GM18858 (cell line): Measurements from ENCODE around the gene KLRF1.
A peak's percentile ranks its signal among the peaks of the same experiment; 100 is the strongest.

Experiments used
- ATAC-seq: cut with Tn5 transposase; IDR thresholded peaks from one replicate; pipeline ENCODE4 v1.9.1; 2021; ENCODE audit not compliant: unreplicated experiment

KLRF1 gene, protein sequence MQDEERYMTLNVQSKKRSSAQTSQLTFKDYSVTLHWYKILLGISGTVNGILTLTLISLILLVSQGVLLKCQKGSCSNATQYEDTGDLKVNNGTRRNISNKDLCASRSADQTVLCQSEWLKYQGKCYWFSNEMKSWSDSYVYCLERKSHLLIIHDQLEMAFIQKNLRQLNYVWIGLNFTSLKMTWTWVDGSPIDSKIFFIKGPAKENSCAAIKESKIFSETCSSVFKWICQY

DNA sequence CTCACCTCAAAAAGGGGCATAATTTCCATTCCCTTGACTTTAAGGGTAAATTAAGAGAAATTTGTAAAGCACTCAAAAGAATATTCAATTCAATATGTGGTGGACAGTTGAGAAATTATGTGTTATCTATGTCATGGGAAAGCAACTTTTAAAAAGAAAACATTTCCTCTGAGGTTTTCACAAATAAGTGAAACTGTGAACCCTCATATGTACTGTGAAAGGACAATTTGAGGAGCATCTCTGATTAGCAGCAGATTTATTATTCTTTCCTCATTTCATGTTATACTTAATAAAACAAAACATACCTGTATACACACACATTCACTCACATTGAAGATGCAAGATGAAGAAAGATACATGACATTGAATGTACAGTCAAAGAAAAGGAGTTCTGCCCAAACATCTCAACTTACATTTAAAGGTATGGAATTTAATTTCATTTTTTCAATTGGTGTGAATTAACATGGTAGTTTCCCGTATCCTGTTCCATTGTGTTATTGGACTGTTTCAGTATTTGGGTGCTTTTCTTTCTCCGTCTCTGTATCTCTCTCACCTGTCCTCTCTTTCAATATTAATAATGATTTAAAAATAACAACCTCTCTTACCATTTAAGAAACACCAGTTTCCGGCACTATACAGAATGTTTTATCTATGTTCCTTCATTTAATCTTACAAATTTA lies at the start of gene KLRF1:
Gene KLRF1 (plus strand): TSS at position 273 of the 680 bp plus-strand sequence. CDS start 64 bp downstream, at position 337.
- no peak for ATAC-seq

DNA sequence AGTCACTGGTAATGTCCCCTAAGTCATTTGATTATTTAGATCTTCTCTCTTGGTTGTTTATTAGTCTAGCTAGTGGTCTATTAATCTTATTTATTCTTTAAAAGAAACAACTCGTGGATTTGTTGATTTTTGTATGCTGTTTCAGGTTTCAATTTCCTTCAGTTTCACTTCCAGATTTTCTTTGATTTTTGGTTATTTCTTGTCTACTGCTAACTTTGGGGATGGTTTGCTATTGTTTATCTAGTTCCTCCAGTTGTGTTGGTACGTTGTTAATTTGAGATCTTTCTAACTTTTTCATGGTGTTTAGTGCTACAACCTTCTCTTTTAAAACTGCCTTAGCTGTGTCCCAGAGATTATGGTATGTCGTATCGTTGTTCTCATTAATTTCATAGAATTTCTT lies 48.1 kb upstream of the KLRF1 start:
- ATAC-seq, result no peak

DNA sequence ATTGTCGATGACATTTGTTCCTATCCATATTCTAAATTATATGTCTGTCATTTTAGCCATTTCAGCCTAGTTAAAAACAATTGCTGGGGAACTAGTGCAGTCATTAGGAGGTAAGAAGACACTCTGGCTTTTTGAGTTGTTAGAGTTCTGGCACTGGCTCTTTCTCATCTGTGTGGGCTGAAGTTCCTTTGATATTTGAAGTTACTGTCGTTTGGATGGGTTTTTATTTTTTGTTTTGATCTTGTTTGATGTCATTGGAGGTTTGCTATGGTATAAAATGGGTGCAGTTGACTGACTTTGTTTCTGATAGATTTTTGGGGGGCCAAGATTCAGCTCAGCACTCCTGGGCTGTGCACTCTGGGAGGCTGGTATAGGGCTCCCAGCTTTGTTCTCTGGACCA lies 45.9 kb upstream of the KLRF1 start:
- no peak for ATAC-seq

DNA sequence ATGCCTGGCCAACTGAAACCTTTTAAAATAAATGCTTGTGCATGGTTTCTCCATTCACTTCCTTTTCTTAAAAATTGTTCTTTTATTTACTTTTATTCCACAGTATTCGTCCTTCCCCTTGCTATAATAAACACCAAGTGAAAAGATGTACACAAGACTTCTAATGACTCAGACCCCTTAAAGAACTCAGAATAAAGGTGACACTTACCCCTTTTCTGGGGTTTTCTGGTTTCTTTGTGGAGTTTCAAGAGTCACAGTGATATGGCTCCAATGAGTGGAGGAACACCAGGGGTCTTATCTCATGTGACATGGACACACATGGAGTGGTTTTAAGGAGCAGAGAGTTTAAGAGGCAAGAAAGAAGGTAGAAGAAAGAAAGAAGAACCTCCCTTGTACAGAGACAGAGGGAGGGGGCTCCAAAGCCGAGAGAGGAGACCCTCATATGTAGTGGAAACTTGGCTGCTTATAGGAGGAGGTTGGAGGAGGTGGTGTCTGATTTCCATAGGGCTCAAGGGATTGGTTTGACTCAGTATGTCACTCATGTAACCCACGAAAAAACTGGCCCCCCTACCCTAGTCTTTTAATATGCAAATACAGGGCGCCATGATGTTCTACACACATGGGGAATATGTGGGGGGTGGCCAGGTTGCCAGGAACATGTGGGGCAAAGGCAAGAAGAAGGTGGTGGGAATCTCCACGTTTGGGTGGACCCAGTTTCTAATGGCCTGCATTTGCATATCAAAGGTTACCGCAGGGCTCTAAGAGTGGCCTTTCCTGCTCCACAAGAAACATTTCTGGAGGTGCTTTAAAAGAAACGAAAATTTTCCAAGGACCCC lies 44.5 kb upstream of the KLRF1 start:
- no peak for ATAC-seq

DNA sequence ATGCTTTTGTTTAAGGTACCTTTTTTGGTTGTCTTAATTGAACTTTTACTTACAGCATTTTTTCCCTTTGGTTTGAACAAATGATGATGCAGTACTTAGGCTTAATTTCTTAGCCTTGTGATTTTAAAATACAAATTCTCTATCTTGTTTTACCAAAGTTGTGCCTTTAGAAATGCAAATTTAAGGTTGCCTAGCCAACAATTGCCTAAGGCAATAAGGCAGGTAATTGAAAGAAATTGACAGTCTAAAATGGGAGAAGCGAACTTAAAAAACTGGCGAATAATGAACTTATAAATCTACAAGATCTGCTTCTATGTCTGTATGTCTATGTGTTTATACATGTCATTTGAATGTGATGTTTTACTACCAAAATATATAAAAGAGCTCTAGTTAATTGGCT lies 43.0 kb upstream of the KLRF1 start:
- ATAC-seq, result no peak

DNA sequence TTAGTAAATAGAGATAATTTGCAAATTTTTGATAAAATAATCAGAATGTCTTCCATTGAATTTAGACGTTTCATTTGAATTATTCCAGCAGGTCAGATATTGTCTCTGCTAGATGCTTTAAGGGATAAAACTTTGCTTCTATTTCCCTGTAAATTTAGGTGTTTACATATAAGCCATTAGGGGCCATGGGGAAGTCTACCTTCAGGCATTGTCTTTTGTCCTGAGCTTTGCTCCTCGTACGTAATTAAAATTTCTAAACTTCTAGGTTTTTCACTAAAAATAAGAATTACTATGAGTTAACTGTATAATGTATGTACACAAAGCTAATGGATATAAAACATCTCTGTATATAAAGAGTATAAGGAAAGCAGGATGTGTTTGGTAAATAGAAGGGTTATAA lies 42.5 kb upstream of the KLRF1 start:
- ATAC-seq, result no peak

DNA sequence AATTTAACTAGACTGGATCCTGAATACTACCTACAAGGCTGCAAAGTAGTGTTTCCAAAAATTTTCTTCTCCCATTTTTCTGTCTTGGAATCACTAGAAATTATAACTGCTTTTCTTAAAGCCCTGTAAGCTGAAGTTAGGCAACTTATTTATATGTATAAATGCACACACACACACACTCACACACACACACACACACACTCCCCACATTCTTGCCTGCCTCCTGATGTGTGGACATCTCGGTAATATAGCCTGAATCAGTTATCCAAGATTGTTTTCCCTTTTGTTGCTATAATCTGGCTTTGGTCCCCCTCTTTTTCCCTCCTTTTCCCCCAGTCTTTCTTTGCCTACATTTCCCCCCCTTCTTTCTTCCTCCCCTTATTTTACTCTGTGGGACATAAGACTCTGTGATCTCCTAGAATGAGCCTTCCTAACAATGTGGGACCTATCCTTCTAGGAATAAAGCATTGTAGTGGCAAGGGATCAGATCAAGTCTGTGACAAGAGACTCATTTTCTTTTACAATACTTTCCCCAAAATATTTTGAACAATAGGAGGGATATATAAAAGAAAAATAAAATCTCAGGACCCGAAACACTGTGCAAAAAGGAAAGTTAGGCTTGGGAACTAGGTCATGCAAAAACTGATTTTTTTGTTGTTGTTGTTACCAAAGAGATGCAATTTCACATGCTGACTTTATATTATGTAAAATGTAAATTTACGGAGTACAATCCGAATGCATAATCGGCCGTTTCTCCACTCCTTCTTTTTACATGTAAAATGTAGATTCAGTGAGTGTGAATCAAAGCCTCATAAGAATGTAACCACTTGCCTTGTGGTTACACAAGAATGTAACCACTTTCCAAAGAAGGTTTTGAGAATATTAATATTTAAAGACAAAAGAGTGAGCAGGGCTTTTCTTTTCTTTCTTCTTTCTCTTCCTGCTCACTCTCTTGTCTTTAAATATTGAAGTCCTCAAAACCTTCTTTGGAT lies 40.3 kb upstream of the KLRF1 start:
- no peak for ATAC-seq

DNA sequence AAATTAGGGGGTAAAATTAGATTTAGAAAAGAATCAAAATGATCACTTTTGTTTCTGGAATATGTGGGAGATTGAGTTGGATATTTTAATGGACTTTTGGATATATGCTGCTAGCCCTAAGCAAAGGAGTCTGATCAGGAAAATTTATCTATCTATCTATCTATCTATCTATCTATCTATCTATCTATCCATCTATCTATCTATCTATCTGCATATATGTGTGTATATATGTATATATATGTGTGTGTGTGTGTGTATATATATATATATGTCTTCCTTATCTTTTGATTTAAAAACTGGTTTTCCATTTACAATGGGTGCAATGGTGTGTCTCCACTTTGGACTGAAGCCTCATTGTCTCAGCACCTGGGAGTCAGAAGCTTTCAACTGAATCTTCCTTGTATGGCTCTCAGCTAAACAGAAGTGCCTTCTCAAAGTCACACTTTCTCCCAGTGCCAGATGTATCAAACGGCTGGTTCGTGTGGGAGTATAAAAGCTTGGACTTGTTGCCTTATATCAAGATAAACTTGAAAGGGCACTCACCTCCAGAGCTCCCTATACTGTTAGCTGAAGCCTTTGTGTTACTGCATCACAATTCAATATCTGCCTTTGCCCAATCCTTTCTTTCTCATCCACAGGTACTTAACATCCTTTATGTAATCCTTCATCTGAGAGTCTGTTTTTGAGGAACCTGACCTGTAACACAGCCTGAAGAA lies 34.9 kb upstream of the KLRF1 start:
- no peak for ATAC-seq

DNA sequence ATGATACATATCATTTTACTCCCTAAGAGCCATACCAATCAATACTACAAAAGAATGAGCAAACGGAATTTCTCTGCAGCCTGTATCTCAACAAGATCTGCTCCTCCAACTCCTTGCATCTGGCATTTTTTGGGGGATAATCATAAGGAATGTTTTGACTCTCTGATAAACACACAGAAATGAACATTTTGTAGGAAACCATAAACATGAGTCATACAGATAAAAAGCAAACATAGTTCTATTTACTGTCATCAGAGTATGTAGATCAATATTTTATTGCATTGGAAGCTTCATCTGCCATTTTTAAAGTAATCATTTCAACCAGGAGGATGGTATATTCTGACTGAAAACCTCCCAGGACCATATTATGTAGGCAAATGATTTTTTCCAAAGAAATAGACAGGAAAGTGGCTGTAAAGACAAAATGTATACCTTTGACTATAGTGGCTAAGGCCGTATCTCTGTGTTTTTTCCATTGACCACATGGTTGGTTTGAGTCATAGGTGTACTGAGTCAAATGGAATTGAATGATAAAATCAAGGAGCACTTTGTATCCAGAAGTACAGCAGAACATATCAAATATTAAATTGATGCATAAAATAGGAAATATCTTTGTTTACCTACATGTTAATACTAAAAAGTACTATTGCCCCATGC lies 34.2 kb upstream of the KLRF1 start:
- ATAC-seq, result no peak

DNA sequence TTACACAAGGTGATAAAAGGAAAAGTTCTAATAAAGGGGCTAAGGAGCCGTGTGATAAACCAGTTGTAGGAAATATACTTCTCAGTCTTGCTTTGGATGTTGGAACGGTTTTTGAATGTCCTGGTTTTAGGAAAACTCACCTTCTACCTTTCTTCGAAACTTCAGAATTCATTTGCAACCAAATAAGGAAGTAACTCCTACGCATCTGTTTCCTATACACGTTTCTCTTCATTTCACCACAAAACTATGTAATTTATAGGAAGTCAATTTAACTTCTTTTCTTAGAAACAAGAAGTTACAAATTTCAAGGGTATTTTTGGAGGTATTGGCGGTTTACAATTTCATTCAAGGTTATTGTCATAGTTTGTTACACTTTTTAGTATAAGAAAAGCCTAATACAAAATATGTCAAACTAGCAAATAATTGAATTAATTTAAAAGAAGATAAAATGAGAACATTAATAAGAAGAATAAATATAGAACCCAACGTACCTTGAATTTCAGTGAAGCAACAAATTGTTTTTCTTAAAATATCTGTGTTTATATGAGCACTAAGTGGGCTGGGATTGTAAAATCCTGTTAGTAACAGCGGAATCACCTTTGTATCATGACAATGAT lies 33.4 kb upstream of the KLRF1 start:
- no peak for ATAC-seq

DNA sequence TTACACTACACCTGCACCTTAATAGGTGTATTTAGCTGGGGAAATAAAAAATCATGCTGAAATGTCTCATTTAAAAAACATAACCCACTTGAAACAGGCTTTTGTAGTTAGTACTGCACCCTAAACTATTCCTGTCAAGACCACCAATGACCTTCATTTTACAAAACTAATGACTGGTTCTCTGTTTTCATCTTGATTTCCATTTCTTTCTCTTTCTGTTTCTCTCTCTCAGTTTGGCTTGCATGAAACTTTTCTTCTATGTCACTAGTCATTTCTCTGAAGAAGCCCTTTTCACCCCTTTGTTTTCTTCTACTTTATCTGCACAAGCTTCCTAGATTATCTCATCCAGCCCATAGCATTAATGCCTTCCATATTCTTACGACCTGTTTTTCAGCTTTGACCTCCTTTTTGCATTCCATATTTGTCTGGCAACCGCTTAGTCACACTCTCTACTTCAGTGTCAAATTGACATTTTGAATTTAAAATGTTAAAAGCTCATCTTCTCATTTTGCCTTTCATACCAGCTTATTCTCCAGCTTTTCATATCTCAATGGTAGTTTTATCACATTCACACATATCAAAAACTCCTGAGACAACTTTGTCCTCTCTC lies 32.7 kb upstream of the KLRF1 start:
- ATAC-seq, result peak; percentile 39

DNA sequence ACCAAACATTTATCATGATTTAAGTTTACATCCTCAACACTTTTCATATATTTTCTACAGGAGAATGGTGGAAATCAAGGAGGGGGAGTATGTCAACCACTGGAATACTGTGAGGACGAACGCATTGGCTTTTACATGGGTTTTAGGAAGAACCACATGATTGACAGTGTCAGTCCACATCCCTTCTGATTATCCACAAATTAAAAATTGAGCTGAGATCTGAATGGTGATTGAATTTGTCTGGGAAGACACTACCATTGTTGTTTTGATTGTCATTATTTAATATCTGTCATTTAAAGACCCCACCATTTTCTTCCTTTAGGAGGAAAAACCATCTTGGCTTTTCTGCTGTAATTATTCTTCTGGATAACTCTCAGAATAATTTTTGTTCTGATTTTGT lies 31.3 kb upstream of the KLRF1 start:
- ATAC-seq, result no peak

DNA sequence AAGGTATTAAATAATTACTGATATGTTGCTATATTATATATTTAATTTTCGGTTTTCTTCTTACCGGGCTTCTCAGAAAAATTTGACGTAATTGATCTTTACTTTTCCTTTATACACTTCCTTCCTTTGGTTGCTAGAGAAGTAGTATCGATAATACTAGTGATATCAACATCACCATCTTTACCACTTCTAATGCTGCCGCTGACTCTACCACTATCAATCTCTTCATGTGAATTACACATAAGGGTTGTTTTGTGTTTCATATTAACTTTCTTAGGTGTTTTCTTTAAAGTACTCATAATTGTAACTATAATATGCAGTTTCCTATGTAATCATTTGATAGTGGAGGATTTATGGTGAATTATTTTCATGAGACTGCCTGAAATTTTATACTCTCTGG lies 30.9 kb upstream of the KLRF1 start:
- ATAC-seq, result no peak

DNA sequence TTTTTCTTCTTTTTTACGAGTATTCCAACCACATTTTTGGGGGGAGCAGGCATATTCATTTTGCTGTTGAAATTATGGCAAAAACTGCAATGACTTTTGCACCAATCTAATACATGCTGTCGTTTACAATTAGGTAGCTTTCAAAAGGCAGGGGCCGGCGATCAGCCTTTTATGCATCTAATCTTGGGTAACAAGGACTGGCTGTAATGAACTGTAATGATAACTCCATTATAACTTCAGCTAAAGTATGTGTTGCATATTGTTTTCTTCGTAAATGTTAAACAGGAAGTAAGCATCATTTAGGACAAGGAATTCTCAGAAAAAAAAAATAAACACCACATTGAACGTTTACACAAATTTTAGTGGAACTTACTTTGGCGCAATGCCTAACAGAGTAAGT lies 30.3 kb upstream of the KLRF1 start:
- ATAC-seq, result no peak

DNA sequence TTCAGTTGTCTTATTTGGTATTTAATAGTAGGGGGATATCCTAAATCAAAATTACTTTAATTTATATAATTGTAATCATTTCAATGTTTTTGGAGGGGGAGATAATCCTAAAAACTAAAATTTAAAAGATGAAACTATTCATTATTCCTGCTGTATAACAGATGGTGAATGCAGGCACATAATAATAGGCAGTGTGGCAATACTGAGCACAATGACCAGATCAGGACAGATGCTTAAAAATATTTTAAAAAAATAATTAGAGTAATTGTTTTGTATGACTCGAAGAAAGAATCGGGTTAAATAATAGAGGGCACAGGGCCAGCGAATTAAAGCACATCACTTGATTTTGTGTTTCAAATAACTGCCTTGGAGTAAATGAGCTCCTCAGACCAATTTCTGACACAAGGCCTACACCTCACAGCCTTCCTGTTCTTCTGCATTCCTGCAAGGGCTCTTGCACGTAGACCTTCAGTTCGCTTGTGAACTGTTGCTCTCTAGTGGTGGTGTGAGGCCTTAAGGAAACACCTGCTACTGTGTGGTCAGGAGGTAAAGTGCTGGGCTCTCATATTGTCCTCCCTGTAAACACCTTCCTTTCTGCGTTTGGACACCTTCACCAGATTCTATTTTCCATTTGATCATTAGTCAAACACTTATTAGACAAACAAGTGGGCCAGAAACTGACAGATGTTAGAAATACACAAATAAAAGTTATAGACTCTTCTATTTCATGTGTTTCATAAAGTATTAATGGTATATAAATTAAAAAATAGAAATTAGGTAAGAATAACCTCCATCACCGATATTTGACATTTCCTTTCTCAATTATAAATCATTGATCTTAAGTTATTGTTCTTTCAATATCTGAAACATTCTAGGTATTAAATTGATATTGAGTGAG lies 29.3 kb upstream of the KLRF1 start:
- ATAC-seq, result peak; percentile 91

DNA sequence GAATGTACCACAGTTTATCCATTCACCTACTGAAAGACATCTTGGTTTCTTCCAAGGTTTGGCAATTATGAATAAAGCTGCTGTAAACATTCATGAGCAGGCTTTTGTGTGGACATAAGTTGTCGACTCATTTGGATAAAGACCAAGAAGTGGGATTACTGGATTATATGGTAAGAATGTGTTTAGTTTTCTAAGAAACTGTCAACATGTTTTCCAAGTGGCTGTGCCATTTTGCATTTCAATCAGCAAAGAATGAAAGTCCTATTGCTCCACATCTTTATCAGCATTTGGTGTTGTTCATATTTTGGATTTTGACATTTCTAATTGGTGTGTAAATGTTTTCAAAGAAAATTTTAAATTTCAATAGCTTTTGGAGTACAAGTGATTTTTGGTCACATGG lies 27.3 kb upstream of the KLRF1 start:
- ATAC-seq, result no peak

DNA sequence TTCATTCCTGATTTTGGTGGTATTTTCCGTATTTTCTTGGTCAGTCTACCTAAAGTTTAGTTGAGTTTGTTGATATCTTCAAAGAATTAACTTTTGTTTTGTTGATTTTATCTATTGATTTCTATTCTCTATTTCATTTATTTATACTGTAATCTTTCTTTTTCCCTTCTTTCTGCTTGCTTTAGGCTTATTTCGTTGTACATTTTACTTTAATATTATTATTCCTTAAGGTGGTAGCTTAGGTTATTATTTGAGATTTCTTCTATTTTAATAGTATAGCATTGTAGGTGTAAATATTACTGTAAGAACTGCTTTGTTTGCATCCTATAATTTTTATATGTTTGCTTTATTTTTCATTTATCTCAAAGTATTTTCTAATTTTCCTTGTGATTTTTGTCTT lies 21.4 kb upstream of the KLRF1 start:
- no peak for ATAC-seq

DNA sequence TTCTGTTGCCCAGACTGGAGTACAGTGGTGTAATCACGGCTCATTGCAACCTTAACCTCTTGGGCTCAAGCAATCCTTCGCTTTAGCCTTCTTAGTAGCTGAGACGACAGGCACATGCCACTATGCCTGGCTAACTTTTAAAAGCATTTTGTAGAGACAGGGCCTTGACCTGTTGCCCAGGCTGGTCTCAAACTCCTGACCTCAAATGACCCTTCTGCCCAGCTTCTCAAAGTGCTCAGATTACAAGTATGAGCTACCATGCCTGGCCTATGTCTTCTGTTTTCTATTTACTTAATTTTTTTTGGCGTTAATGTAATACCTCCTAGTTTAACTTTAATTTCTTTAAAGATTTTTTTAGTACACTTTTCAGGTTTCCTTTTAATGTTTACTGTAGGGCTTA lies 20.6 kb upstream of the KLRF1 start:
- no peak for ATAC-seq
